Midbrain (tissue), 1 donor: ENCODE data around the gene CALN1.
A peak's percentile ranks its signal among the peaks of the same experiment; 100 is the strongest.
"Not testable (repeated sequence)": the region's sequence is repeated elsewhere in the genome, so short reads cannot be mapped to it uniquely, and the experiment has no call there.

Source experiments
- DNase-seq: peaks from one replicate; lab custom pipeline; 2025; lab: John Stamatoyannopoulos, UW

CALN1 gene

DNA sequence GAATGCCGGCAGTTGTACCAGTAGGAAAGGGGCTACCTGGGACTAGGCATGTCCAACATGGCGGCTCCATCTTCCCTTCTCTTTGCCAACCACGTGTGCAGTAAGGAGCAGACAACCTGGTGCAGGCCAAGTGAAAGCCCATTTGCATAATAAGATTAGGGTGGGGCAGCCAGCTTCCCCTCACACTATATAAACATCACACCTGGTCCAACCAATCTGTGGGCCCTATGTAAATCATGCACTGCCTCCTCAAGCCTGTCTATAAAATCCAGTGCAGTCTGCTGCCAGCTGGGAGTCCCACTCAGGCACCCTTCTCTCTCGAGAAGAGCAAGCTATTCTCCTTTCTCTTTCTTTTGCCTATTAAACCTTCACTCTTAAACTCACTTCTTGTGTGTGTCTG lies 429.3 kb downstream of the CALN1 start:
- DNase-seq, result no peak

DNA sequence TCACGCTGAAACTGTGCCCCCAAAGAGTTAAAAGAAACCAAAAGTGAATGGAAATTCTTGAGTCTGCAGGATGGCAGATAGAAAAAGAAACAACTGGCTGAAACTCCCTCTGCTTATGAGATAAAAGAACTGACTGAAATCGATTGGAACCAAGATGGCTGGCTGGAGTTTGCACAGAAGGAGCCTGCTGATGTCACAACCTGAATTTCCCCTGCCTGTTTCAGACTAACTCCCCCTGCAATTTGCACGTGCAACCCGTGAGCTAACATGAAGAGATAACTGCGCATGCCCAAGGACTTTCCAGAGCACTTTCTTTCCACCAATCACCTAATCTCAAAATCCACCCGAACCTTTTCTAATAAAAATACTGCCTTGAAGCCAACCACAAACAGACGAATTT lies 435.5 kb downstream of the CALN1 start:
- DNase-seq, result no peak

DNA sequence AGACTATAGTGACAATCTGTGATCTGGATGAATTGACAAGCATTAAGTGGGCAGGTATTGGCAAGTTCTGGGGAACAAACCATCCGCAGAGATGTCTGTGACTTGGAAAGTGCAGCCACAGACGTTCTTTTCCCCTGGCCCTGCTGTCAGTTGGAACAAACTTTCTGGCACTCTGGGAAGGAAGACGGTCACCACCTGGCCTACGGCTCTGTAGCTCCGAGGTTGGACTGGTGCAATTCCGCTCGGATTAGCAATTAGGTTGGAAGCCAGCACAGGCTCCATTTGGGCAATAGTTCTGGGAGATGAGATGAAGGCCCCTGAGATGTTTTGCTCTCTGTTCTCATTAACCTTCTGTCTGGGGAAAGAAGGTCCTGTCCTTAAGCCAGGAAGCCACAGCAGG lies 437.5 kb downstream of the CALN1 start:
- no peak for DNase-seq

DNA sequence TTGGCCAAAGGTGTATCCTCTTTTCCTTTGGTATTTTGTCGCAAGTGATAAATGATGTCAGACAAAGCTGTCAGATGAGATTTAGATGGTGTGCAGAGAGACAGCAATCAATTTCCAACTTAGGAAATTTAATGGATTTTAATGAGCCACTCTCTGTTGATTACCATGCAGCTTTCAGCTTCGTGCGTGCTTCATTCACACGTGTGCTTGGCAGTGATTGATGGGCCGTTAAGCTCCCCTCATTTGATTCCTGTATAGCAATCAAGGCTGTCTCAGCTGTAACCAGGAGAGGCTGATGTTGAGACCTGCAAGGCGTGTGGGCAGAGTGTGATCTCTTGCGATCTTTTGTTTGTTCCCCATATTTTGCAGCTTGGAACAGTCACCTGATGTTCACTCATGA lies 439.6 kb downstream of the CALN1 start:
- DNase-seq, result no peak

DNA sequence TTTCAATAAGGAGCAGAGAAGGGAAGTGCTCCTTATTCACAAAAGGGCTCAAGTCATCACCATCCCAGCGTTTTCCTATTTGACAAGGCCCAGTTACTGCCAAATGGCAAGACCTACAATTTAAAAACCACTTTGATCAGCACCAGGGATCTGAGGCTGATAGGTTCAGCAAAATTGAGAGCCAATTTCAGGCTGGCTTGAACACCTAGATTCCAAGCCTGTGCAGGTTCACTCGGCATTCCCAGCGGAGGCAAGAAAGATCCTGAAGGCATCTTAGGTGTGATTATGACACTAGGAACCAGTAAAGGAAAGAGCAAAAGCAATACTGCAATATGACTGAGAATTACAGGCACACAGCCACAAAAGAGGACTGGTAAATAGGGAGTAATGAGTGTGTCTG lies 441.4 kb downstream of the CALN1 start:
- no peak for DNase-seq

DNA sequence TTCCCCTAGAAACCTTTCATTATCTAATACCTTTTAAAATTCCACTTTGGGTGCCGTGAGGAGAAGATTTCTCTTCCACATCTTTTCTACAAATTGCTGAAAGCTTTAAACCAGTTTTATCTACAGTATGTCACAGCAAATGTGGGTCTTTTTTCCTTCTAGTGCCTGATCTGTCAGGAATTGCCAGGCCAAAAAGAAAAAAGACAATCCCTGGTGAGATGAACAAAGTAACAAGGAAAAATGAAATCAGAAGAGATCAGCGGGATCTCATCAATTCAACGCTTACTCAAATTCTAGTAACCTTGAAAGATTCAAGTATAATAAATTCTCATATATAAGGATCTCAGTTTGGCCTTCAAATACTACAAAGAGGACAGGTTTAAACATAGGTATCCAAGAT lies 449.5 kb downstream of the CALN1 start:
- DNase-seq, result no peak

DNA sequence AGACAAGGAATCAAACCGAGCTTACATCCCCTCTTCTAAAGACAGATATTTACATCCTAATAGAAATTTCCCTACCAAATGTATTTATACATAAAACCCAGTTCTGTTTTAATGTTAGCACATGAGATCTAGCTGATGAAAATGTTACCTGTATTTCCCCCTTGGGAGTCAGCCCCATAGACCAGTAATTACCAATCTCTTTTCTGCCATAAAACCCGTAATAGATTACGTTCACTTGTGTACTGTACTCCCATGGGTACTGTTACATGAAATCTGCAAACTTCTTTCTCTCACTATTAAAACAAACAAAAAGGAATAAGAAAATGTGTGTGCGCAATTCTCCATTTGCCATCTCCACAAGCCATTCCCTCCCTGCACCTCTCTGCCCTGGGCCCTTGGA lies 450.9 kb downstream of the CALN1 start:
- DNase-seq, result no peak

DNA sequence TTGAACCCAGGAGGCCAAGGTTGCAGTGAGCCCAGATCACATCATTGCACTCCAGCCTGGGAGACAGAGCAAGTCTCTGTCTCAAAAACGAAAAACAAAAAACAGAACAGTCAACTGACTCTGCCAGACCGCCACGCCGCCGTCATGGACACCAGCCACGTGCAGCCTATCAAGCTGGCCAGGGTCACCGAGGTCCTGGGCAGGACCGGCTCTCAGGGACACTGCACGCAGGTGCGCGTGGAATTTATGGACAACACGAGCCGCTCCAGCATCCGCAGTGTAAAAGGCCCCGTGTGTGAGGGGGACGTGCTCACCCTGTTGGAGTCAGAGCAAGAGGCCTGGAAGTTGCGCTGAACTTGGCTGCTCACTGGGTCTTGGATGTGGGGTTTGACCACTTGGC lies 470.0 kb downstream of the CALN1 start:
- no peak for DNase-seq

DNA sequence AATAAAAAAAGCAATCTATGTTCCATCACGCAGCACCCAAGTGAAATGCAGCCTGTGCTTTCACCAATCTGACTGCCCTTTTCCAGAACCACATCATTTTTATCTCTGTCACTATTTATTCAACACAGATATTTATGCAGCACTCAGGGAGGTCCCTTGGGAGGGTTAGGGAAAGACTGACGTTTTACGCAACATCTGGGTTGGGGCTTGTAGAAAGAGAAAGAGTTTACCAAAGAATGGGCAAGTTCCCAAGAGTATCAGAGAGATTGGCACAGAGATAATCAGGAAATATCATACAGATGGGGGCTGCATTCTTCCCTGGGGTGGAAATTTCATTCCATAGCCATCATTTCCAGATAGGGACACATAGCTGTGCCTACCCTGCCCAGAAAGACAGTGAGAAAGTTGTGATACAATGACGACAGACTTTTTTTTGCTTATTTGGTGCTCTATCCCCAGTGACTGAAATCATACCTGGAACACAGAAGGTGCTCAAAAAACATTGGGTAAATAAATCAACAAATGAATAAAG lies 474.2 kb downstream of the CALN1 start:
- DNase-seq, result no peak

DNA sequence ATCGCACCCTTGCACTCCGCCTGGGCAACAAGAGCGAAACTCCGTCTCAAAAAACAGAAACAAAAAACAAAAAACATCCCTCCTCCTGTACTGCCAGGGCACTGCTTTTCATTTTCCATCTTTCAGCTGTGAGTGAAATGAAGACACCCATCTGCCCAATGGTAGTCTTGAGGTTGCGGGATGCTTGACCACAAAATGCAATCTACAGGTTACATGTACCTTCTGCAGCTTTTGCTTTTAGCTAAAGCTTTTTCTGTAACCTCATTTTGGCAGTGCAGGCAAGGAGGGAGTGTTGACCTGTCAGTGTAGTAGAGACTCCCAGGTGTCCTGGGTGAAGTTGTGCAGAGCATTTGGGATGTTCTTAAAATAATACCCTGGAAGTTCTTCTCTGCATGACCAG lies 476.5 kb downstream of the CALN1 start:
- DNase-seq, result no peak

DNA sequence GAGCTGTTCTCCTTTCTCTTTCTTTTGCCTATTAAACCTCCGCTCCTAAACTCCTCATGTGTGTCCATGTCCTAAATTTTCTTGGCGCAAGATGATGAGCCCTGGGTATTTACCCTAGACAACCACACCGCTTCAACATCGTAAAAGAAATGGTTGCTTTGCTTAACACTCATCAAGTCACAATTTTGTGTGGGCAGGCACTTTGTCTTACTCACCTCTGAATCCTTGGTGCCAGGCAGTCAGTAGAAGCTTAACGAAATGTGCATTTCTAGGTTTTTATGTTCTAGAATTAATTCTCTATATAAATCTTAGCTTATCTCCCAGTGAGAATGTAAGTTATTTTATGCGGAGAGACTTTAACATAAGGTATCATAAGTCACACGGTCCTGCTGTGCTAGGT lies 478.7 kb downstream of the CALN1 start:
- no peak for DNase-seq

DNA sequence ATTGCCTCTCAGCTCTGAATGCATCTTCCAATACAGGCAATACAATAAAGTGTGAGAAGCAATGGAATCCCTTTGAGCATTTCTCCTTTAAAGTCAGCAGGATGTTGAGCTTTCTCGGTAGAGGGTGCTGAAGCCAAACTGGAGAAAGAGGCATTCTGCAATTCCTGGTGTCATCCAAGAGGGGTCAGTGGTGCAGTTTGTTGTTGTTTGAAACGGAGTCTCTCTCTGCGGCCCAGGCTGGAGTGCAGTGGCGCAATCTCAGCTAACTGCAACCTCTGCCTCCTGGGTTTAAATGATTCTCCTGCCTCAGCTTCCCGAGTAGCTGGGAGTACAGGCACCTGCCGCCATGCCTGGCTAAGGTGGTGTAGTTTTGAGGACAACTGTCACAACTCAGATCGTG lies 486.5 kb downstream of the CALN1 start:
- no peak for DNase-seq

DNA sequence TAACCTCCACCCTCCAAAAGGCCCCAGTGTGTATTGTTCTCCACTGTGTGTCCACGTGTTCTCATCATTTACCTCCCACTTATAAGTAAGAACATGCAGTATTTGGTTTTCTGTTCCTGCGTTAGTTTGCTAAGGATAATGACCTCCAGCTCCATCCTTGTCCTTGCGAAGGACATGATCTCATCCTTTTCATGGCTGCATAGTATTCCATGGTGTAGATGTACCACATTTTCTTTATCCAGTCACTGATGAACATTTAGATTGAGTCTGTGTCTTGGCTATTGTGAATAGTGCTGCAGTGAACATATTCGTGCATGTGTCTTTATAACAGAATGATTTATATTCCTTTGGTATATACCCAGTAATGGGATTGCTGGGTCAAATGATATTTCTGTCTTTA lies 497.9 kb downstream of the CALN1 start:
- DNase-seq, result not testable (repeated sequence)

DNA sequence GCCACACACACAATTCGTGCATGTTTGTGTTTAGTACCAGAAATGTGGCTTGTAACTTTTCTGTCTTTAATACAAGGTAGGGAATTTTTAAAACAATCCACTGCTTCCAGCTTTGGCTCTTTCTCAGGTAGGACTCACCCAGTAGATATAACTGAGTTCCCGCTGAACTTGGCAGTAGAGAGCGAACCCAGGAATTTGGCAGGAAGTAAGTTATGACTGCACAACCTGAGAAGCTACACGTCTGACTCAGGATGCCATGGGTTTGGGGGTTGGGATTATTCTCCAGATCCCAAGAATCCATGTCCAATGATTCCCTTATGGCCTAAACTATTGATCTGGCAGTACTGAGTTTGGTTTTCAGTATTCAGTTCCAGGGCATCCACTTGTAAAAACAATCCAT lies 499.7 kb downstream of the CALN1 start:
- no peak for DNase-seq

DNA sequence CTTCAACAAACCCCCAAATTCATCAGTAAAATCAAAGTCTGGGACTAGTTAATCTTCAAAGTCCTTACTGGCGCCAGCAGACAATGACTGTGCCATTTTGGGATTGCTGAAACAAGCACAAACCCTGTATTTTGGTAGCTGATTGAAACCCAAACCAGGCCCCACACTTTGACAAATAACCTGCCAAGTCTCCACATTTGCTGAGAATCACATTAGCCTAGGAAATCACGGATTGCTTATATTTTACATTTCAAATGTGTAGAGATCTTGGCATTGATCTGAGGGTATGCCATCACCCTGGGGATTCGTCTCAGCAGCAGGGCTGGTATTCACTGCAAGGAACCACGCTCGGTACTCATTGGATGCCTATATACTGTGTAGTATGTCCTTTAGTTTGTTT lies 501.1 kb downstream of the CALN1 start:
- no peak for DNase-seq

DNA sequence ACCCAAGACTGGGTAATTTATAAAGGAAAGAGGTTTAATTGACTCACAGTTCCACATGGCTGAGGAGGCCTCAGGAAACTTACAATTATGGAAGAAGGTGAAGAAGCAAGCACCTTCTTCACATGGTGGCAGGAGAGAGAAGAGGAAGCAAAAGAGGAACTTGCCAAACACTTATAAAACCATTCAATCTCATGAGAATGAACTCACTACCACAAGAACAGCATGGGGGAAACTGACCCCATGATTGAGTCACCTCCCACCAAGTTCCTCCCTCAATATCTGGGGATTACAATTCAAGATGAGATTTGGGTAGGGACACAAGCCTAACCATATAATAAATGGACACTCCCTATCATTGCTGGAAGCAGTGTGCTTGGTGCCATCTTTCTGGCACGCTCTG lies 506.3 kb downstream of the CALN1 start:
- DNase-seq, result no peak

DNA sequence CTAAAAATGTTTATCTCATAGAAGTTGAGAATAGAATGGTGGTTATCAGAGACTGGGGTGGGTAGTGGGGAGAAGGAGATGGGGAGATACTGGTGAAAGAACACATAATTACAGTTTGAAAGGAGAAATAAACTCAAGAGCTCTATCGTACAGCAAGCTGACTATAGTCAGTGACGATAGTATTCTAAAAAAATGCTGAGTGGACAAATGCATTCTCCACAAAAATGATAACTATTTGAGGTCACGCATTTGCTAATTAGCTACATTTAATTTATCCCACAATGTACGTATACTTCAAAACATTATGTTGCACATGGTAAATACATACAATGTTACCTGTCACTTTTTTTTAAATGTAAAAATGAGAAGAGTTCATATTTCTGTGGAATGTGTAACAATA lies 507.7 kb downstream of the CALN1 start:
- no peak for DNase-seq

DNA sequence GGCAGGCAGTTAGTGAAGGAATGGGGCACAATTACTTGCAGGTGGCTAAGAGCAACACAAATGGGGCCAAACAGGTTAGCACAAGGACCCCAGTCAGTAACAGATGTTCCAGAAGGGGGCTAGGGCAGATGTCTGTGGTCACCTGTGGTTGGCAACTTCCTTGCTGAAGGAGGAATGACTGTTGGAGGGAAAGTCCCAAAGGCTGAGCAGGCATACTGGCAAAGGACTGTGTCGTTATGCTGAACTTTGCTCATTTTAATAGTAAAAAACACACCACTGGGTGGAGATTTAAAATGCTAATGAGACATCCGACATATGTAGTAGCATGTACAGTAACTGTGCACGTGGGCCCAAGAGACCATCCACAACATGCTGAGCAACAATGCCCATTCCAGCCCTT lies 511.6 kb downstream of the CALN1 start:
- no peak for DNase-seq

DNA sequence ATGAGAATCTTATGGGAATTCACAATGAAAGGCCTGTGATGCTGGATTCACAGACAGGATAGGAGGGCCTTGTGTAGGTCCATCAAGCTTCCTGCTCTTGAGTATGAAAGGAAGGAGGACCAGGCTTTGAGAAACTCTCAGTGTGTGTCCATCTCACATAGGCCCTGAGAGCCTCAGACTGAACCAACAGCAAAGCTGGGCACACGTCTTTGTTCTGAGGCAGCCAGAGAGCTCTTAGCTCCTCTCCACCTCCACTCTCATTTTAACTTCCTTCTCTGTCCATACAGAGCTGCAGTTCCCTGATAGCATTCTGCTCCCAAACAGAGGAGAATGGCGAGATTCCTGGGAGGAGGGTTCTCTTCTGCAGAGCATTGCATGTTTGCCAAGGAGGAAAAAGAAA lies 515.6 kb downstream of the CALN1 start:
- DNase-seq, result peak; percentile 43

DNA sequence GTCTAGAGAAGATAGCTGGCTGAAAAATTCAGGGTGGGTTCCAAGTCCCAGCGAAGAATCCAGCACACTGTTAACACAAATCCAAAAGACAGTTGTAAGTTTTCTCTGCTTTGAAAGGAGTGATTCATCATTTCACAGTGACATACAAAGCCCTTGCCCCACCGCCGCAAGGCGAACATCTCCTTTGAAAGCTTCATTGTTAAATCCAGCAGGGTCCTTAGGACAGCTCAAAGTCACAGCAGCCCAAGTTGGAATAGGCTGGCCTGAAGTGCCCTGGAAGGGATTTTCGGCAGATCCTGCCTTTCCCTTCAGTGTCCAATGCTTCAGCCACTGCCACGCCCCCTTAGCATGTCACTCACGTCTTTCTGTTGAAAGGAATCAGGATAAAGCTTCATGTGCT lies 526.1 kb downstream of the CALN1 start:
- peak; percentile 43 for DNase-seq

DNA sequence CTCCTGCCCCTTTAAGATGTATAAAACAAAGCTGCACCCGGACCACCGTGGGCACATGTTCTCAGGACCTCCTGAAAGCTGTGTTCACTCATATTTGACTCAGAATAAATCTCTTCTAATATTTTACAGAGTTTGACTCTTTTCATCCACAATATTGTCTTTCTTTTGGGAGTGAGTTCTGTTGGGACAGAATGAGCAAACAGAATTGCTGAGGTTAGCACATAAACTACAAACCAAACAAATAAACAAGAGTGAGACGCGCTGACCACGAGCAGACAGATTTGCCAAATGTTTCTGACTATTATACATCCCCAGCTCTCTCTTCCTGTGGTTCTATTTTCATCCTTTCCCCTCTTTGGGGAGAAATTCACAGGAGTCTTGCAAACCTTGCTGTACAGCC lies 526.7 kb downstream of the CALN1 start:
- DNase-seq, result no peak

DNA sequence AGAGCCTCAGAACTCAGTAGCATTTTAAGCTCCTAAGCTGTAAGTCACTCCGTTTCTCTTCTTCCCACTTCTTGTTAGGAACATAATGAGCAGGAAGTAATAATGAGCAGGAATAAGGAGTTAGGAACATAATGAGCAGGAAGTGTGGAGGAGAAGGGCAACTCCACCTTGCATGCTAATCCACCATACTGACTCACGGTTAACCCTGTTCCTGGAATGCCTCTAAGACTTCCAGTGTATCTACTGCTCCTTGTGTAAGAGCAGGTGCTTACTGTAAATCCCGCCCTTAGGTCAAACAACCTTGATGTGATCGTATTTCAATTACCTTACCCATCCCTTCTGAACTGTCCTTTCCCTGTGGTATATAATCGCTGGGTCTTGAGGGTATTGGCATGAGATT lies 528.7 kb downstream of the CALN1 start:
- no peak for DNase-seq

DNA sequence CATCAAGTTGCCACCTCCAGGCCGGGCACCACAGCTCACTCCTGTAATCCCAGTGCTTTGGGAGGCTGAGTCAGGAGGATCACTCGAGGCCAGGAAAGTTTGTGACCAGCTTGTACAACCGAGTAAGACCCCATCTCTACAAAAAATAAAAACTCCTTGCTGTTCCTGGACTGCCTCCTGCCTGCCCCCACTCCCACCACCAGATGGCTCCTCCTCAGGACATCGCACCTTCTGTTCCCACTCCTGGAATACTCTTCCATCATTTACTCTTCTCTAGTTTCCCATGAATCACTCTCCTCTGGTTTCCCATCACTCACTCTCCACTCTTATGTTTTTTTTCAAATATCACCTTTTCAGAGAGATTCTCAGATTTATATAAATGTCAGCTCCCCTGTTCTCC lies 540.7 kb downstream of the CALN1 start:
- no peak for DNase-seq

DNA sequence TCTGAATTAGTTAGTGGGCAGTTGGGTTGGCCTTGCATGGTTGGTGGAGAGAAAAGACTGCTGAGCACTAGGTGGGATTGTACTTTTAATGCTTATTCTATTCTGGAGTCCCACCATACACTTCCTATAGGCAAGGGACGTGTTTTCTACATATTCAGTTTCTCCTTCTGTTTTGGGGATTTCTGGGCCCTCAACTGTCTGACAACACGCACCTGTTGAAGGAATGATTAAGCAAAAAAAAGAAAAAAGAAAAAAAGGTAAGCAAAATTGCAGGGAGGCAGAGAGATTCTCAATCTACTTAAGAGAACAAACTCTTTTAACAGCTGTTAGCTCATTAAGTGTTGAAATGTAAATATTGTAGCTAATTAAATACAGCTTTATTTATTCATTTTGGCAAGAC lies 541.3 kb downstream of the CALN1 start:
- no peak for DNase-seq

DNA sequence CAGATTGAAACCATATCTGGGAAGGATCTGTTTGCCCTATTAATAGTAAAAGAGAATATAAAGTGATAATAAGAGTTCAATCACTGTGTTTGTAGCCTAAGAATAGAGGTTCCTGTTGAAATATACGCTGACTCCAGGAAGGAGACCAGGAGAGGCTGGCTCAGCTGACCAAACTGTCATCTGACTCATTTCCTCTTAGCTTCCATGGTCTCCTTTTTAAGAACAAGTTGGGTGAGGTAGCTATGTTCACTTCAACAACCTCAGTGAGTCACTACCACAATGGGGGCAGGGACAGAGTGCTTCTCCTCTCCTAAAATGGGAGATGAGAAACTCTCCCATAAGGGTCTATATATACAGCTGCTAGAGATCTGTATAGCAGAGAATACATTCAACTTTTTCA lies 543.3 kb downstream of the CALN1 start:
- DNase-seq, result no peak
